K562 (cell line): ENCODE measurements around the gene DCAKD. TPM values are rescaled to one million over a fixed set of nuclear protein-coding genes. Genes with fewer than 3 reads are reported as not detected.

Source experiments
- ATAC-seq: fragments of 200-7000 bp; cut with Tn5 transposase; 3 replicates; pipeline ENCODE4 v1.9.1; 2020; ENCODE audit warnings: moderate library complexity
- BruUV-seq: library from RNA; stranded (reverse); fragments of 400-500 nt; replicated peaks from 2 replicates; lab custom pipeline; 2021; lab: Mats Ljungman, UMichigan
- CTCF ChIA-PET: fragments of 300-600 bp; formaldehyde crosslinking; extraction: SDS; loops from one replicate; lab custom pipeline; 2021; ENCODE audit warnings: low intra/inter-chr PET ratio; lab: Yijun Ruan, JAX
- POLR2A ChIA-PET: fragments of 300-600, 350-650 bp; sonication (Branson Sonifier 250); formaldehyde crosslinking; extraction: SDS; loops from one replicate; lab custom pipeline; 2021; ENCODE audit warnings: antibody characterized with exemption, inconsistent platforms; lab: Yijun Ruan, JAX
- DNase-seq, 4 experiments: peaks; one replicate each; pipeline versions ENCODE4 v3.0.0 to v3.0.0-alpha.2; 2011 to 2018; ENCODE audit warnings: low spot score in 3 of 4, mixed read lengths in 3 of 4; ENCODE audit errors: extremely low read depth in 1 of 4
- FAIRE-seq: peaks from 2 replicates; lab custom pipeline; 2011; peaks lifted over from hg19 to GRCh38; lab: Jason Lieb, UNC
- H2AFZ ChIP-seq: 2 replicates; pipeline ENCODE4 v1.6.0; 2011; ENCODE audit warnings: low read depth, low read length, control low read depth, inconsistent platforms
- H3K27ac ChIP-seq: fragments of 200-600 bp; 3 replicates; pipeline ENCODE4 v1.8.0; 2011; ENCODE audit warnings: low read depth, mild to moderate bottlenecking, control low read depth, inconsistent platforms, low read length, moderate library complexity, mixed read lengths; ENCODE audit errors: extremely low read depth
- H3K27me3 ChIP-seq, 2 experiments: fragments of 300-600 bp in 1 of 2; 2 replicates in 1 of 2; 3 replicates in 1 of 2; pipeline versions ENCODE4 v1.6.0 to v1.8.0; 2011; ENCODE audit warnings: inconsistent platforms in 2 of 2, low read length in 2 of 2, mild to moderate bottlenecking in 1 of 2, mixed read lengths in 1 of 2, moderate library complexity in 1 of 2; ENCODE audit not compliant: control insufficient read depth in 2 of 2, insufficient read depth in 2 of 2
- H3K36me3 ChIP-seq: fragments of 300-600 bp; 3 replicates; pipeline ENCODE4 v1.8.0; 2011; ENCODE audit warnings: mild to moderate bottlenecking, low read length, inconsistent platforms; ENCODE audit not compliant: control insufficient read depth, insufficient read depth
- H3K4me1 ChIP-seq, 2 experiments: fragments of 200-600 bp in 1 of 2; replicated peaks in 1 of 2; 2 replicates in 1 of 2; 3 replicates in 1 of 2; pipeline versions ENCODE4 v1.5.1 to v1.8.0; 2011; ENCODE audit warnings: inconsistent platforms in 2 of 2, low read length in 2 of 2, mild to moderate bottlenecking in 1 of 2, mixed read lengths in 1 of 2, moderate library complexity in 1 of 2; ENCODE audit not compliant: control insufficient read depth in 2 of 2, insufficient read depth in 2 of 2
- H3K4me2 ChIP-seq: 2 replicates; pipeline ENCODE4 v1.6.1; 2011; ENCODE audit warnings: low read length, control low read depth, inconsistent platforms, mixed read lengths; ENCODE audit not compliant: insufficient read depth
- H3K4me3 ChIP-seq: fragments of 200-600 bp; sonication (generic), shearing (Covaris generic); 2 replicates; pipeline ENCODE4 v1.5.1; 2016; ENCODE audit warnings: control low read depth, inconsistent platforms
- H3K79me2 ChIP-seq: fragments of 200-600 bp; 3 replicates; pipeline ENCODE4 v1.8.0; 2011; ENCODE audit warnings: low read length, inconsistent platforms; ENCODE audit not compliant: control insufficient read depth, insufficient read depth
- H3K9ac ChIP-seq, 2 experiments: 2 replicates each; pipeline versions ENCODE4 v1.6.0 to v1.6.1; 2011; ENCODE audit warnings: low read depth in 2 of 2, low read length in 2 of 2, control low read depth in 1 of 2, inconsistent platforms in 1 of 2, mild to moderate bottlenecking in 1 of 2, mixed read lengths in 1 of 2; ENCODE audit not compliant: insufficient read depth in 1 of 2
- H3K9me1 ChIP-seq: one replicate; pipeline ENCODE4 v1.6.0; 2011; ENCODE audit warnings: inconsistent platforms, mild to moderate bottlenecking, low read length, moderate library complexity; ENCODE audit not compliant: control insufficient read depth, insufficient read depth
- H3K9me3 ChIP-seq: replicated peaks from 2 replicates; pipeline ENCODE4 v1.5.1; 2011; ENCODE audit warnings: low read depth, low read length, inconsistent platforms; ENCODE audit not compliant: control insufficient read depth, insufficient read depth
- H4K20me1 ChIP-seq: replicated peaks from 2 replicates; pipeline ENCODE4 v1.6.1; 2011; ENCODE audit warnings: low read length, inconsistent platforms, mixed read lengths; ENCODE audit not compliant: control insufficient read depth, insufficient read depth
- DNMT1 ChIP-seq: fragments of 450-650 bp; IDR thresholded peaks from 2 replicates; pipeline ENCODE4 v1.6.1; 2016; ENCODE audit warnings: antibody characterized with exemption, mild to moderate bottlenecking
- HDAC1 ChIP-seq, 2 experiments: fragments of 450-650 bp; IDR thresholded peaks; 2 replicates each; pipeline ENCODE4 v1.6.1; 2016 to 2017; ENCODE audit warnings: inconsistent platforms in 1 of 2, mild to moderate bottlenecking in 1 of 2, moderate library complexity in 1 of 2
- IRF2 ChIP-seq: sonication (generic); formaldehyde crosslinking; IDR thresholded peaks from 2 replicates; pipeline ENCODE4 v1.8.1; 2022; ENCODE audit warnings: mild to moderate bottlenecking, missing genetic modification reagents
- POLR2H ChIP-seq: IDR thresholded peaks from 2 replicates; pipeline ENCODE4 v1.6.1; 2016; ENCODE audit warnings: missing genetic modification characterization, low read depth, mild to moderate bottlenecking, control low read depth, missing compliant biosample characterization, moderate library complexity
- TCFL5 ChIP-seq: fragments of 250-450 bp; sonication (Bioruptor Pico); conservative IDR thresholded peaks from 2 replicates; pipeline ENCODE4 v1.6.1; 2021; ENCODE audit warnings: mild to moderate bottlenecking, moderate library complexity, matching md5 sums
- ZNF263 ChIP-seq: sonication (generic); formaldehyde crosslinking; IDR thresholded peaks from 2 replicates; pipeline ENCODE4 v1.8.0; 2022; ENCODE audit warnings: mild to moderate bottlenecking, missing genetic modification reagents, borderline replicate concordance
- WGBS: fragments of 100-300 bp; shearing (Covaris generic); methylation state at CpG from one replicate; pipeline ENCODE4 v1.1.6; 2016; ENCODE audit warnings: low coverage, mixed read lengths; ENCODE audit not compliant: insufficient coverage; ENCODE audit errors: missing lambda C conversion rate; 5-methylcytosine and 5-hydroxymethylcytosine counted together
- in situ Hi-C: fragments of 300-500 bp; cut with MboI; formaldehyde crosslinking; loops from 4 replicates; pipeline ENCODE4 v1.15.0; 2018; ENCODE audit warnings: inconsistent platforms, mixed read lengths
- intact Hi-C: fragments of 100-400 bp; cut with micrococcal nuclease; formaldehyde crosslinking; loops from 2 replicates; pipeline ENCODE4 v1.14.2; 2022
- polyA plus RNA-seq, 8 experiments: library from polyadenylated mRNA; depleted of rRNA in 4 of 8; stranded (reverse) in 5 of 8; unstranded in 3 of 8; fragments of >200 nt; fragmentation: Nextera tagmentation in 2 of 8; fragmentation: Illumina TruSeq in 1 of 8; extraction: Ambion mirVana in 2 of 8; extraction: Trizol in 1 of 8; gene quantifications; 2 replicates each; pipeline versions ENCODE4 v1.2.1 to v1.2.3, GENCODE V29; 2011 to 2014; ENCODE audit warnings: inconsistent platforms in 1 of 8, missing spikeins in 1 of 8
- total RNA-seq, 7 experiments: library from RNA; depleted of rRNA in 6 of 7; stranded (reverse); fragments of >200 nt in 6 of 7; fragmentation: Illumina TruSeq in 2 of 7; extraction: Trizol in 2 of 7; gene quantifications; 2 replicates each; pipeline versions ENCODE4 v1.2.1 to v1.2.3, GENCODE V29; 2011 to 2021; ENCODE audit warnings: low replicate concordance in 1 of 7
- TF ChIP-seq, protein P1 (sequence below): fragments of 450-650 bp; IDR thresholded peaks from 2 replicates; pipeline ENCODE4 v1.6.1; 2017; ENCODE audit warnings: antibody characterized with exemption, mild to moderate bottlenecking
- TF ChIP-seq, protein P2 (sequence below): sonication (generic); formaldehyde crosslinking; IDR thresholded peaks from 2 replicates; pipeline ENCODE4 v1.9.0; 2022; ENCODE audit warnings: mild to moderate bottlenecking, missing genetic modification reagents

Gene DCAKD
- total and polyA plus RNA-seq, 9 of the 15 experiments (the other 6 are each of a cell fraction or from before 2014, with no cell fraction given), result 7.9 to 35.5 (median 21.4) TPM

DNA sequence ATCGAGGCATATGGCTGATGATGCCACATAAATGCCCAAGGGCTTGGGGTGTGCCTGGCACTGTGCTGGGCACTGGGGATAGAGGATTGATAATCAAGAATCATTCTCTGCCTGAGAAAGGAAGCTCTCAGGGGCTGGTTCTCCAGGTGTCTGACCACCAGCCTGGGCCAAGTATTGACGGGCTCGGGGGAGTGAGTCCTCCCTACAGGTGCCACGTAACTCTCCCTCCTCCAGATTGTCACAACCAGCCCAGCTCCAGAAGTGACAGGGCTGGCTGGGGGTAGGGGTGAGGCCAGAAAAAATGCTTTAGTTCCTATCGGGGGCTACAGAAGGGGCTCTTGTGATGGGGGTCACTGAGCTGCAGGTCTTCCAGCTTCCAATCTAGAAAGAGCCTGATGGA is 72.6 kb downstream of the DCAKD start:
- in situ Hi-C loops, result no loop called here
- no peak overlapping the region for H3K4me3 ChIP-seq
- H3K36me3 ChIP-seq, result no peaks in the 10 kb centered on the region
- H3K9me1 ChIP-seq, result no peaks in the 10 kb centered on the region
- no TSS peak for BruUV-seq
- H3K9me3 ChIP-seq, result no peaks in the 10 kb centered on the region
- DNase-seq, result no peak
- FAIRE-seq, result no peak
- no peak for ATAC-seq
- TF ChIP-seq DNMT1 (no peak), POLR2H (no peak), ZNF263 (peak; percentile 76), IRF2 (CRISPR knock-in tag) (no peak), TCFL5 (no peak), HDAC1 (IDR thresholded peaks at IDR 0.05) (no peak)
- TF ChIP-seq, protein P1, sequence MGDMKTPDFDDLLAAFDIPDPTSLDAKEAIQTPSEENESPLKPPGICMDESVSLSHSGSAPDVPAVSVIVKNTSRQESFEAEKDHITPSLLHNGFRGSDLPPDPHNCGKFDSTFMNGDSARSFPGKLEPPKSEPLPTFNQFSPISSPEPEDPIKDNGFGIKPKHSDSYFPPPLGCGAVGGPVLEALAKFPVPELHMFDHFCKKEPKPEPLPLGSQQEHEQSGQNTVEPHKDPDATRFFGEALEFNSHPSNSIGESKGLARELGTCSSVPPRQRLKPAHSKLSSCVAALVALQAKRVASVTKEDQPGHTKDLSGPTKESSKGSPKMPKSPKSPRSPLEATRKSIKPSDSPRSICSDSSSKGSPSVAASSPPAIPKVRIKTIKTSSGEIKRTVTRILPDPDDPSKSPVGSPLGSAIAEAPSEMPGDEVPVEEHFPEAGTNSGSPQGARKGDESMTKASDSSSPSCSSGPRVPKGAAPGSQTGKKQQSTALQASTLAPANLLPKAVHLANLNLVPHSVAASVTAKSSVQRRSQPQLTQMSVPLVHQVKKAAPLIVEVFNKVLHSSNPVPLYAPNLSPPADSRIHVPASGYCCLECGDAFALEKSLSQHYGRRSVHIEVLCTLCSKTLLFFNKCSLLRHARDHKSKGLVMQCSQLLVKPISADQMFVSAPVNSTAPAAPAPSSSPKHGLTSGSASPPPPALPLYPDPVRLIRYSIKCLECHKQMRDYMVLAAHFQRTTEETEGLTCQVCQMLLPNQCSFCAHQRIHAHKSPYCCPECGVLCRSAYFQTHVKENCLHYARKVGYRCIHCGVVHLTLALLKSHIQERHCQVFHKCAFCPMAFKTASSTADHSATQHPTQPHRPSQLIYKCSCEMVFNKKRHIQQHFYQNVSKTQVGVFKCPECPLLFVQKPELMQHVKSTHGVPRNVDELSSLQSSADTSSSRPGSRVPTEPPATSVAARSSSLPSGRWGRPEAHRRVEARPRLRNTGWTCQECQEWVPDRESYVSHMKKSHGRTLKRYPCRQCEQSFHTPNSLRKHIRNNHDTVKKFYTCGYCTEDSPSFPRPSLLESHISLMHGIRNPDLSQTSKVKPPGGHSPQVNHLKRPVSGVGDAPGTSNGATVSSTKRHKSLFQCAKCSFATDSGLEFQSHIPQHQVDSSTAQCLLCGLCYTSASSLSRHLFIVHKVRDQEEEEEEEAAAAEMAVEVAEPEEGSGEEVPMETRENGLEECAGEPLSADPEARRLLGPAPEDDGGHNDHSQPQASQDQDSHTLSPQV, result no peak
- TF ChIP-seq, protein P2, sequence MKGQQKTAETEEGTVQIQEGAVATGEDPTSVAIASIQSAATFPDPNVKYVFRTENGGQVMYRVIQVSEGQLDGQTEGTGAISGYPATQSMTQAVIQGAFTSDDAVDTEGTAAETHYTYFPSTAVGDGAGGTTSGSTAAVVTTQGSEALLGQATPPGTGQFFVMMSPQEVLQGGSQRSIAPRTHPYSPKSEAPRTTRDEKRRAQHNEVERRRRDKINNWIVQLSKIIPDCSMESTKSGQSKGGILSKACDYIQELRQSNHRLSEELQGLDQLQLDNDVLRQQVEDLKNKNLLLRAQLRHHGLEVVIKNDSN (CRISPR knock-in tag), result no peak
- TF ChIP-seq, all 486 proteins: peak for 1
- ChIA-PET POLR2A (interaction anchor here (0.6 to 1.3 kb wide), 4 partner anchors 9 to 25 kb away, joined by 3 read pairs; no protein-coding TSS in a partner anchor), CTCF (no interaction called here)
- Histone ChIP-seq H3K4me1 (peaks cover 3 to 12% of the 10 kb centered on the region in 2 experiments; a peak in 4 of 5 replicates), H3K4me2 (no peak overlapping the region), H3K27ac (no peak overlapping the region), H3K9ac (no peak overlapping the region), H3K27me3 (peaks cover 27 to 62% of the 10 kb centered on the region in 2 experiments), H3K79me2 (no peaks in the 10 kb centered on the region), H4K20me1 (peaks cover 8% of the 10 kb centered on the region), H2AFZ (no peak overlapping the region)
- intact Hi-C loops, result no loop called here
- 8% methylated on average over 5 of the region's 5 CpGs for WGBS
